H9 (cell line): Measurements from ENCODE around the gene FSTL4. TPM values are rescaled to one million over a fixed set of nuclear protein-coding genes. Genes with fewer than 3 reads are reported as not detected.
A peak's percentile ranks its signal among the peaks of the same experiment; 100 is the strongest.

ENCODE experiments used
- DNase-seq: peaks from one replicate; pipeline ENCODE4 v3.0.0-alpha.2; 2017
- H2AFZ ChIP-seq: one replicate; pipeline ENCODE4 v1.6.1; 2013; ENCODE audit warnings: mild to moderate bottlenecking, low read length, control low read depth, moderate library complexity
- H2AK5ac ChIP-seq: 2 replicates; pipeline ENCODE4 v1.6.1; 2013; ENCODE audit warnings: low read length, control low read depth, mixed read lengths; ENCODE audit not compliant: insufficient read length
- H2BK120ac ChIP-seq: one replicate; pipeline ENCODE4 v1.6.1; 2013; ENCODE audit warnings: low read depth, mild to moderate bottlenecking, low read length, control low read depth, inconsistent platforms; ENCODE audit not compliant: poor library complexity, severe bottlenecking
- H2BK12ac ChIP-seq: 2 replicates; pipeline ENCODE4 v1.6.1; 2013; ENCODE audit warnings: low read length, control low read depth, mixed read lengths, low read depth; ENCODE audit not compliant: insufficient read length
- H2BK15ac ChIP-seq: 2 replicates; pipeline ENCODE4 v1.6.1; 2013; ENCODE audit warnings: low read depth, low read length, control low read depth
- H2BK20ac ChIP-seq: one replicate; pipeline ENCODE4 v1.6.1; 2013; ENCODE audit warnings: low read depth, mild to moderate bottlenecking, low read length, control low read depth, inconsistent platforms; ENCODE audit not compliant: poor library complexity, severe bottlenecking
- H2BK5ac ChIP-seq: 2 replicates; pipeline ENCODE4 v1.6.1; 2013; ENCODE audit warnings: low read length, control low read depth, mixed read lengths; ENCODE audit not compliant: insufficient read length
- H3K14ac ChIP-seq: 2 replicates; pipeline ENCODE4 v1.6.1; 2013; ENCODE audit warnings: low read length, control low read depth; ENCODE audit not compliant: insufficient read depth
- H3K18ac ChIP-seq: 2 replicates; pipeline ENCODE4 v1.6.1; 2013; ENCODE audit warnings: low read depth, mild to moderate bottlenecking, mixed read lengths, low read length, control low read depth; ENCODE audit not compliant: insufficient read length
- H3K23ac ChIP-seq: 2 replicates; pipeline ENCODE4 v1.6.1; 2013; ENCODE audit warnings: low read length, control low read depth, mixed read lengths, low read depth; ENCODE audit not compliant: insufficient read length
- H3K23me2 ChIP-seq: 2 replicates; pipeline ENCODE4 v1.6.1; 2013; ENCODE audit warnings: low read depth, mild to moderate bottlenecking, mixed read lengths, low read length, control low read depth; ENCODE audit not compliant: insufficient read length, poor library complexity, severe bottlenecking
- H3K27ac ChIP-seq: 2 replicates; pipeline ENCODE4 v1.5.1; 2013; ENCODE audit warnings: low read length, control low read depth, mixed read lengths, low read depth; ENCODE audit not compliant: insufficient read length
- H3K27me3 ChIP-seq: 2 replicates; pipeline ENCODE4 v1.6.1; 2013; ENCODE audit warnings: low read length, control low read depth, inconsistent platforms; ENCODE audit not compliant: insufficient read depth
- H3K4ac ChIP-seq: 2 replicates; pipeline ENCODE4 v1.6.1; 2013; ENCODE audit warnings: low read depth, mild to moderate bottlenecking, control low read depth, inconsistent platforms, low read length, moderate library complexity
- H3K4me1 ChIP-seq: 2 replicates; pipeline ENCODE4 v1.6.1; 2013; ENCODE audit warnings: low read length, control low read depth, inconsistent platforms; ENCODE audit not compliant: insufficient read depth
- H3K4me2 ChIP-seq: 2 replicates; pipeline ENCODE4 v1.6.1; 2013; ENCODE audit warnings: low read length, control low read depth, mixed read lengths; ENCODE audit not compliant: insufficient read length, insufficient read depth
- H3K56ac ChIP-seq: 2 replicates; pipeline ENCODE4 v1.6.1; 2013; ENCODE audit warnings: low read depth, mild to moderate bottlenecking, mixed read lengths, low read length, control low read depth; ENCODE audit not compliant: insufficient read length
- H3K79me1 ChIP-seq: 2 replicates; pipeline ENCODE4 v1.6.1; 2013; ENCODE audit warnings: low read depth, mild to moderate bottlenecking, moderate library complexity, low read length, control low read depth, inconsistent platforms; ENCODE audit not compliant: insufficient read depth, poor library complexity, severe bottlenecking
- H3K79me2 ChIP-seq: 2 replicates; pipeline ENCODE4 v1.6.1; 2013; ENCODE audit warnings: low read length, control low read depth, inconsistent platforms; ENCODE audit not compliant: insufficient read depth
- H3K9ac ChIP-seq: 2 replicates; pipeline ENCODE4 v1.6.1; 2013; ENCODE audit warnings: low read length, control low read depth, mixed read lengths; ENCODE audit not compliant: insufficient read length; ENCODE audit errors: extremely low read depth
- H3K9me3 ChIP-seq: one replicate; pipeline ENCODE4 v1.6.1; 2013; ENCODE audit warnings: low read depth, low read length, inconsistent platforms; ENCODE audit not compliant: control insufficient read depth
- H3T11ph ChIP-seq: one replicate; pipeline ENCODE4 v1.6.1; 2013; ENCODE audit warnings: mild to moderate bottlenecking, low read length, control low read depth, inconsistent platforms
- H4K20me1 ChIP-seq: one replicate; pipeline ENCODE4 v1.6.1; 2013; ENCODE audit not compliant: control insufficient read depth, insufficient read length, insufficient read depth
- H4K5ac ChIP-seq: 2 replicates; pipeline ENCODE4 v1.6.1; 2013; ENCODE audit warnings: low read depth, mild to moderate bottlenecking, mixed read lengths, low read length, control low read depth; ENCODE audit not compliant: insufficient read length
- H4K8ac ChIP-seq: replicated peaks from 2 replicates; pipeline ENCODE4 v1.6.1; 2013; ENCODE audit warnings: low read length, control low read depth, mixed read lengths, low read depth; ENCODE audit not compliant: insufficient read length
- H4K91ac ChIP-seq: 2 replicates; pipeline ENCODE4 v1.6.1; 2013; ENCODE audit warnings: low read depth, mild to moderate bottlenecking, moderate library complexity, mixed read lengths, low read length, control low read depth; ENCODE audit not compliant: insufficient read length
- H3K27ac Mint-ChIP-seq, 3 experiments: 2 replicates in 2 of 3; 3 replicates in 1 of 3; pipeline ENCODE4 v1.8.0; 2020 to 2021; ENCODE audit warnings: mixed read lengths in 3 of 3, mild to moderate bottlenecking in 1 of 3, moderate library complexity in 1 of 3
- H3K27me3 Mint-ChIP-seq: 2 replicates; pipeline ENCODE4 v1.8.0; 2021; ENCODE audit warnings: low read depth, mild to moderate bottlenecking, moderate library complexity, mixed read lengths
- H3K36me3 Mint-ChIP-seq, 3 experiments: 2 replicates in 2 of 3; 3 replicates in 1 of 3; pipeline ENCODE4 v1.8.0; 2020 to 2021; ENCODE audit warnings: low read depth in 3 of 3, mixed read lengths in 3 of 3; ENCODE audit not compliant: insufficient read depth in 1 of 3
- H3K4me1 Mint-ChIP-seq, 2 experiments: 2 replicates each; pipeline ENCODE4 v1.8.0; 2020; ENCODE audit warnings: mixed read lengths in 2 of 2
- H3K4me3 Mint-ChIP-seq, 2 experiments: 2 replicates in 1 of 2; 3 replicates in 1 of 2; pipeline ENCODE4 v1.8.0; 2020 to 2021; ENCODE audit warnings: mild to moderate bottlenecking in 2 of 2, mixed read lengths in 2 of 2, moderate library complexity in 1 of 2
- H3K9me3 Mint-ChIP-seq, 2 experiments: 2 replicates in 1 of 2; 3 replicates in 1 of 2; pipeline ENCODE4 v1.8.0; 2020; ENCODE audit warnings: mild to moderate bottlenecking in 2 of 2, mixed read lengths in 2 of 2, moderate library complexity in 1 of 2
- WGBS: extraction: QIAGEN DNeasy Blood & Tissue Kit; methylation state at CpG from one replicate; pipeline ENCODE4 v1.1.7; 2013; ENCODE audit warnings: missing lambda C conversion rate, low lambda C conversion rate, mixed read lengths; ENCODE audit not compliant: insufficient read length; ENCODE audit errors: extremely low coverage; 5-methylcytosine and 5-hydroxymethylcytosine counted together
- total RNA-seq: library from RNA; stranded (reverse); gene quantifications from 2 replicates; pipeline ENCODE4 v1.2.1, GENCODE V29; 2021
- TF ChIP-seq, protein P1 (sequence below): fragments of 200-600 bp; sonication (generic); conservative IDR thresholded peaks from 3 replicates; pipeline ENCODE4 v1.8.0; 2021; ENCODE audit warnings: antibody characterized with exemption, mild to moderate bottlenecking

Gene FSTL4
- total RNA-seq, 1 experiment from 2014 or later = 5.7 TPM

DNA sequence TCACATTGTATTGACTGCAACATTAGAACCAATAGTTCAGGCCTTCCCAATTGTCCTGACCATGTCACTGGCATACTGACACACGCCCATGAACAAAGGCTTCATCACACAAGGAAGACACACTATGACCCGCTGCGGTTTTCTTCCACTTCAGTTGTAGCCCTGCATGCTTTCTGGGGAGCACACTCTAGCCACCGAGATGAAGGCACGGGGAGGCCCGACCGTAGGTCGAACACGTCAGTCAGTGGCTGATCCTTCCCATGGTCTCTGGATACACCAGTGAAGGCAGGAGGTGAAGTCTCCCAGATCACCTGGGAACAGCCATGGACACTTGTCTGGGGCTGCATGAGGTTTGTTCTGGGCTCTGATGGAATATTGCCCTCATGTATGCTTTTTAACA, 224.7 kb downstream of the FSTL4 start:
- H2BK20ac ChIP-seq = no peak overlapping the region
- no peak overlapping the region for H3K9ac ChIP-seq
- no CpG with 5 or more reads among the region's 9 CpGs for WGBS
- no peak overlapping the region for H2BK120ac ChIP-seq
- Mint-ChIP-seq H3K36me3 (no peaks in the 10 kb centered on the region; a peak in 1 of 7 replicates), H3K4me1 (peaks cover 19 to 25% of the 10 kb centered on the region in 2 experiments), H3K27ac (no peak overlapping the region), H3K4me3 (no peak overlapping the region), H3K27me3 (peaks cover 3% of the 10 kb centered on the region; the same call in 1 of the 2 replicates), H3K9me3 (no peaks in the 10 kb centered on the region)
- no peak overlapping the region for H2BK12ac ChIP-seq
- no peaks in the 10 kb centered on the region for H3K23me2 ChIP-seq
- H3K23ac ChIP-seq = no peak overlapping the region
- TF ChIP-seq, protein P1, sequence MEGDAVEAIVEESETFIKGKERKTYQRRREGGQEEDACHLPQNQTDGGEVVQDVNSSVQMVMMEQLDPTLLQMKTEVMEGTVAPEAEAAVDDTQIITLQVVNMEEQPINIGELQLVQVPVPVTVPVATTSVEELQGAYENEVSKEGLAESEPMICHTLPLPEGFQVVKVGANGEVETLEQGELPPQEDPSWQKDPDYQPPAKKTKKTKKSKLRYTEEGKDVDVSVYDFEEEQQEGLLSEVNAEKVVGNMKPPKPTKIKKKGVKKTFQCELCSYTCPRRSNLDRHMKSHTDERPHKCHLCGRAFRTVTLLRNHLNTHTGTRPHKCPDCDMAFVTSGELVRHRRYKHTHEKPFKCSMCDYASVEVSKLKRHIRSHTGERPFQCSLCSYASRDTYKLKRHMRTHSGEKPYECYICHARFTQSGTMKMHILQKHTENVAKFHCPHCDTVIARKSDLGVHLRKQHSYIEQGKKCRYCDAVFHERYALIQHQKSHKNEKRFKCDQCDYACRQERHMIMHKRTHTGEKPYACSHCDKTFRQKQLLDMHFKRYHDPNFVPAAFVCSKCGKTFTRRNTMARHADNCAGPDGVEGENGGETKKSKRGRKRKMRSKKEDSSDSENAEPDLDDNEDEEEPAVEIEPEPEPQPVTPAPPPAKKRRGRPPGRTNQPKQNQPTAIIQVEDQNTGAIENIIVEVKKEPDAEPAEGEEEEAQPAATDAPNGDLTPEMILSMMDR = no peak
- H3K4me1 ChIP-seq = peaks cover 5% of the 10 kb centered on the region; the same call in 1 of the 2 replicates
- H4K20me1 ChIP-seq = no peaks in the 10 kb centered on the region
- H2BK15ac ChIP-seq = no peak overlapping the region
- no peaks in the 10 kb centered on the region for H3K79me2 ChIP-seq
- no peak overlapping the region for H3K27ac ChIP-seq
- H2AFZ ChIP-seq = no peak overlapping the region
- no peak overlapping the region for H3K18ac ChIP-seq
- H3K4me2 ChIP-seq = no peak overlapping the region
- no peak overlapping the region for H3K14ac ChIP-seq
- no peak overlapping the region for H2AK5ac ChIP-seq
- H3K9me3 ChIP-seq = no peaks in the 10 kb centered on the region
- no peak overlapping the region for H3T11ph ChIP-seq
- H4K5ac ChIP-seq = no peak overlapping the region
- no peak overlapping the region for H4K8ac ChIP-seq
- H3K56ac ChIP-seq = no peak overlapping the region
- DNase-seq = peak; percentile 12
- H3K79me1 ChIP-seq = no peaks in the 10 kb centered on the region
- H2BK5ac ChIP-seq = no peak overlapping the region
- H4K91ac ChIP-seq = no peak overlapping the region
- H3K27me3 ChIP-seq = no peaks in the 10 kb centered on the region
- H3K4ac ChIP-seq = no peak overlapping the region
